Heart left ventricle (tissue), 16 donors: Measurements from ENCODE around the gene BCR. TPM values are rescaled to one million over a fixed set of nuclear protein-coding genes. Genes with fewer than 3 reads are reported as not detected.
A peak's percentile ranks its signal among the peaks of the same experiment; 100 is the strongest.

ENCODE experiments used
- ATAC-seq, 4 donors: fragments of 200-7000 bp; cut with Tn5 transposase; one replicate each; pipeline ENCODE4 v1.9.1; 2020 to 2022; ENCODE audit warnings: moderate library complexity in 4 of 4, mild to moderate bottlenecking in 3 of 4, moderate number of reproducible peaks in 1 of 4
- DNase-seq, 5 donors: peaks; one replicate each; pipeline ENCODE4 v3.0.0-alpha.2; 2020
- H3K27ac ChIP-seq, 12 donors: fragments of 200-600 bp; sonication (generic) in 4 of 12; one replicate each; pipeline versions ENCODE4 v1.5.0 to v1.8.0; 2016 to 2022; ENCODE audit warnings: mild to moderate bottlenecking in 2 of 12
- H3K27me3 ChIP-seq, 9 donors: fragments of 200-600 bp; sonication (generic) in 2 of 9; one replicate each; pipeline versions ENCODE4 v1.5.1 to v1.8.0; 2016 to 2022; ENCODE audit warnings: mild to moderate bottlenecking in 3 of 9
- H3K36me3 ChIP-seq, 9 donors: fragments of 200-600 bp; sonication (generic) in 2 of 9; one replicate each; pipeline versions ENCODE4 v1.5.0 to v1.8.0; 2018 to 2022; ENCODE audit warnings: mild to moderate bottlenecking in 2 of 9
- H3K4me1 ChIP-seq, 12 donors: fragments of 200-600 bp; sonication (generic) in 4 of 12; one replicate each; pipeline versions ENCODE4 v1.5.0 to v1.8.0; 2016 to 2022; ENCODE audit warnings: mild to moderate bottlenecking in 3 of 12
- H3K4me3 ChIP-seq, 12 donors: fragments of 200-600 bp; sonication (generic) in 4 of 12; one replicate each; pipeline versions ENCODE4 v1.5.0 to v1.8.0; 2017 to 2022; ENCODE audit warnings: mild to moderate bottlenecking in 9 of 12, moderate library complexity in 4 of 12
- H3K9me3 ChIP-seq, 12 donors: fragments of 200-600 bp; sonication (generic) in 4 of 12; one replicate each; pipeline versions ENCODE4 v1.5.0 to v1.8.0; 2016 to 2022; ENCODE audit warnings: mild to moderate bottlenecking in 1 of 12
- POLR2A ChIP-seq, 2 donors: fragments of 450-650 bp; IDR thresholded peaks; one replicate each; pipeline ENCODE4 v1.6.1; 2017; ENCODE audit warnings: antibody characterized with exemption in 2 of 2, mild to moderate bottlenecking in 2 of 2, moderate library complexity in 2 of 2
- WGBS, 4 donors: extraction: QIAGEN DNeasy Blood & Tissue Kit in 2 of 4; methylation state at CpG; one replicate each; pipeline versions ENCODE4 v1.1.5 to v1.1.7; 2013 to 2018; 5-methylcytosine and 5-hydroxymethylcytosine counted together
- intact Hi-C, 10 donors: fragments of 100-400 bp; cut with DNase I; formaldehyde crosslinking; loops; one replicate each; pipeline versions ENCODE4 v1.11.1 to v1.14.2; 2022
- polyA plus RNA-seq, 2 donors: library from polyadenylated mRNA; stranded (reverse); fragments of 200-250 nt; gene quantifications; one replicate each; pipeline ENCODE4 v1.2.3, GENCODE V29; 2013
- total RNA-seq, 9 donors: library from RNA; depleted of rRNA in 2 of 9; stranded (reverse); fragments of >200 nt in 2 of 9; fragmentation: NEBNext Ultra II Directional in 3 of 9; extraction: Animal tissue kit (Norgen Biotek cat#: 25700) in 3 of 9; gene quantifications; one replicate each; pipeline versions ENCODE4 v1.1.0 to v1.2.4, GENCODE V29; 2016 to 2023
- TF ChIP-seq, protein P1 (sequence below), 12 donors: fragments of 200-600 bp; sonication (generic) in 4 of 12; IDR thresholded peaks; one replicate each; pipeline versions ENCODE4 v1.5.0 to v1.8.0; 2018 to 2022; ENCODE audit warnings: antibody characterized with exemption in 12 of 12, mild to moderate bottlenecking in 5 of 12
- donor health status: ischemic (EF 13 %, LVEDD 7.1; RV severe dilation, severe dysfunction).
- donor health status: healthy with polysubstance abuse.
- donor health status: DM: no; HTN: yes; CAD: no.
- donor health status: DM: no; HTN: no; CAD: no.
- donor health status: ischemic (EF 25% LVEDD 6.9; RV normal size, moderate dysfunction).
- donor health status: ischemic (EF 25% LVEDD 5.7; RV mildly dilated, moderate dysfunction).
- donor health status: healthy.
- donor health status: DM: yes; HTN: yes; CAD: no.
- donor health status: ischemic (EF 35%, LVEDD 5.7; RV mildly dilated, moderate dysfunction).
- donor health status: nonischemic (EF 11% LVEDD 7.7; RV severe dilation, severe dysfunction).
- donor health status: DM: yes; HTN: yes; CAD: no.
- donor health status: PGD.
- donor health status: ischemic (EF 29% LVEDD 5.4; RV normal size, mild dysfunction).
- donor health status: nonischemic (EF 23%, LVEDD 6.1; RV moderate dilation, normal function).

Gene BCR
- total and polyA plus RNA-seq, 11 donors, result 12.6 to 51.1 (median 28.7) TPM

DNA sequence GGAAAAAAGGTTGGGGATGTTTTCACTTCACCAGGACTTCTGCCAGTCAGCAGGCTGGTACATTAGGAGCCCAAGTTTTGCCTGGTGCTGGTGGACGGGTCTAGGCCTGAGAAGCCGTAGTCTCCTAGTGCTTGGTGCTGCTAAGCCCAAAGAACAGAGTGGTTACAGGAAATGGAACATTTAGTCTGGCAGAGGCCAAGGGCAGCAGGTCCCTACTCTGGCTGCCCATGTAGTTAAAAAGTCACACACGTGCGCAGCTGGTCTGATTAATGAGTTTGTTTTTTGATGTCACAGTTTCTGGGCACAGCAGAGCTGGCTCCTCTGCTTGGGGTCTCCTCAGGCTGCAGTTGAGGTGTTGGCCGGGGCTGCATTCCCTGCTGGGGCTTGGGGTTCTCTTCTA, 20.6 kb downstream of the BCR start:
- 93 to 95% (median 93%) methylated on average over 5 of the region's 5 CpGs for WGBS, 4 donors
- intact Hi-C loops, result no loop called here
- H3K4me3 ChIP-seq, result no peak overlapping the region
- H3K4me1 ChIP-seq, result peaks cover 0 to 61% (median 38%) of the 10 kb centered on the region in 12 donors
- H3K27ac ChIP-seq, result no peak overlapping the region
- DNase-seq (peak in 1 of 5 donors; percentile 17), ATAC-seq (no peak)
- peaks cover 0 to 15% (median 0%) of the 10 kb centered on the region in 9 donors for H3K36me3 ChIP-seq
- H3K9me3 ChIP-seq, result no peaks in the 10 kb centered on the region
- no peaks in the 10 kb centered on the region for H3K27me3 ChIP-seq
- no peak for TF ChIP-seq POLR2A (IDR thresholded peaks at IDR 0.05)
- TF ChIP-seq, protein P1, sequence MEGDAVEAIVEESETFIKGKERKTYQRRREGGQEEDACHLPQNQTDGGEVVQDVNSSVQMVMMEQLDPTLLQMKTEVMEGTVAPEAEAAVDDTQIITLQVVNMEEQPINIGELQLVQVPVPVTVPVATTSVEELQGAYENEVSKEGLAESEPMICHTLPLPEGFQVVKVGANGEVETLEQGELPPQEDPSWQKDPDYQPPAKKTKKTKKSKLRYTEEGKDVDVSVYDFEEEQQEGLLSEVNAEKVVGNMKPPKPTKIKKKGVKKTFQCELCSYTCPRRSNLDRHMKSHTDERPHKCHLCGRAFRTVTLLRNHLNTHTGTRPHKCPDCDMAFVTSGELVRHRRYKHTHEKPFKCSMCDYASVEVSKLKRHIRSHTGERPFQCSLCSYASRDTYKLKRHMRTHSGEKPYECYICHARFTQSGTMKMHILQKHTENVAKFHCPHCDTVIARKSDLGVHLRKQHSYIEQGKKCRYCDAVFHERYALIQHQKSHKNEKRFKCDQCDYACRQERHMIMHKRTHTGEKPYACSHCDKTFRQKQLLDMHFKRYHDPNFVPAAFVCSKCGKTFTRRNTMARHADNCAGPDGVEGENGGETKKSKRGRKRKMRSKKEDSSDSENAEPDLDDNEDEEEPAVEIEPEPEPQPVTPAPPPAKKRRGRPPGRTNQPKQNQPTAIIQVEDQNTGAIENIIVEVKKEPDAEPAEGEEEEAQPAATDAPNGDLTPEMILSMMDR (IDR thresholded peaks at IDR 0.05), result no peak

DNA sequence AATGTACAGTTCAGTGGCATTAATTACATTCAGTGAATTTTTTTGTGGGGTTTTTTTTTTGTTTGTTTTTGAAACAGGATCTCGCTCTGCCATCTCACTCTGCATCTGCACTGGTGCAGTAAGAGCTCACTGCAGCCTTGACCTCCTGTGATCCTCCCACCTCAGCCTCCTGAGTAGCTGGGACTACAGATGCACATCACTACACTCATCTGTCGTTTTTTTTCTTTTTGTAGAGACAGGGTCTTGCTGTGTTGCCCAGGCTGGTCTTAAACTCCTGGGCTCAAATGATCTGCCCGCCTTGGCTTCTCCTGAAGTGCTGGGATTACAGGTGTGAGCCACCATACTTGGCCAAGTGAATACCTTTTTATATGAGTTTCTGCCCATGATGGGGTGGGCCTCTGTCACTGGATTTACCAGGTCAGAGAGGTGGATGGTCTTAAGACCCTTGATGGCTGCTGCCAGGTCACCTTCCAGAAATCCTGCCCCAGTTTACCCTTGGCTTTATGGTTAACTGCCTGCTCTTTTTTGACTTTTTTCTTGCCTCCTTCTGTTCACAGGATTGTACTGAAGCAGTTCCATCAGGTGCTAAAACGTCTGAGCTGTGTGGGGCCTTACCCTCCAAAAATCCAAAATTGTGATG, 22.6 kb downstream of the BCR start:
- TF ChIP-seq POLR2A (IDR thresholded peaks at IDR 0.05), result no peak
- TF ChIP-seq, protein P1 (IDR thresholded peaks at IDR 0.05), result no peak
- 87 to 91% (median 89%) methylated on average over 4 of the region's 4 CpGs for WGBS, 4 donors
- Histone ChIP-seq H3K9me3 (no peaks in the 10 kb centered on the region), H3K4me1 (peaks cover 0 to 53% (median 35%) of the 10 kb centered on the region in 12 donors), H3K27me3 (no peaks in the 10 kb centered on the region), H3K27ac (peak overlapping the region in 2 of 12 donors; percentile 4 to 69), H3K4me3 (no peak overlapping the region), H3K36me3 (peaks cover 0 to 15% (median 0%) of the 10 kb centered on the region in 9 donors)
- ATAC-seq (no peak), DNase-seq (no peak)
- intact Hi-C loops, result no loop called here

DNA sequence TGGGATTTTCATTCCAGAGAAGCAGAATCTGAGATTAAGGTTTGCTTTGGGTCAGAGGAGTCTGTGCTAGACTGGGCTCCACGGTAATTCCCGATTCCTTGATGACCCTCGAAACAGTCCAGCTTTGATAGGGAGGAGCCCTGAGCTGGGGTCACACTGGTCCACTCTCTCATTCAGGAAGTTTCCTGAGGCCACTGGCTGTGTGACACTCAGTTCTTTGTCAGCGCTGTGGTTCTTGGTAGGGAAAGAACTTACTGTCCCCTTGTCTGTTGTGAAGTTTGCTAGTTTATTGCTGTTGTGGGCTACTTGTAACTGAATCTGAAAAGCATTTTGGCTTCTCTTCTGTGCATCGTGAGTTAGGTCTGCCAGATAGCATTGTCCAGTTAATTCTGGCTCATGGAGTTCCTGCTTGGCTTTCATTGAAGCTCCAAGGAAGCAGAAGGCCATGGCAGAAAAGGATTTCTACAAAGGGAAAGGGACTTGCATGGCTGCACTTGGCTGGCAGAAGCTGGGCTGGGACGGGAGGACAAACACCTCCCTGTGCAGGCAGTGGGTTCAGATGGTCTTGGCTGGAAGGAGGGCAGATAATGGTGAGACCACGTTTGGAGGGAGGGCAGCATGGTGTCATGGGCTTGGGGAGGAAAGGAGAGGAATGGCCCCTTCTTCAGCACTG, 23.3 kb downstream of the BCR start:
- Histone ChIP-seq H3K36me3 (peaks cover 0 to 15% (median 0%) of the 10 kb centered on the region in 9 donors), H3K27ac (peak overlapping the region in 4 of 12 donors; percentile 9 to 69 (median 56)), H3K4me3 (no peak overlapping the region), H3K4me1 (peaks cover 0 to 48% (median 28%) of the 10 kb centered on the region in 12 donors), H3K9me3 (no peaks in the 10 kb centered on the region), H3K27me3 (no peaks in the 10 kb centered on the region)
- WGBS, 4 donors, result 52 to 68% (median 67%) methylated on average over 7 of the region's 7 CpGs
- TF ChIP-seq, protein P1 (IDR thresholded peaks at IDR 0.05), result no peak
- TF ChIP-seq POLR2A (IDR thresholded peaks at IDR 0.05), result no peak
- no peak for ATAC-seq
- no peak for DNase-seq
- intact Hi-C loops, result no loop called here

DNA sequence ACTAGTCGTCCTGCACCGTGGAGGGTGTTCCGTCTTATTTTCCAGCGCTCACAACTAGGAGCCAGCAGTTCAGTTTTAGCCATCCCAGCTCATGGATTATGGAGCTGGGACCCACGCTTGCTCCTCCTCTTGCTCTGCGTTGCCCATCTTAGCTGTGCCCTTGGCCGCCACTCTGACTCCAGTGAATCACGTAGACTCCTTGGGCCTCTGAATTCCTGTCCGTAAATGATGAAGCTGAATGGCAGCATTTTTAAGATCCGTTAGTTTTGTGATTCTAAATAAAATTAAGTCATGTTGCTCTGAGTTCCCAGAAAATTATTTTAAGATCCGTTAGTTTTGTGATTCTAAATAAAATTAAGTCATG, 23.8 kb downstream of the BCR start:
- intact Hi-C loops, result no loop called here
- peak overlapping the region in 5 of 12 donors; percentile 9 to 69 (median 54) for H3K27ac ChIP-seq

More for the DNA sequence above, 23.8 kb downstream of the BCR start:
- H3K27me3 ChIP-seq, result no peaks in the 10 kb centered on the region
- ATAC-seq (no peak), DNase-seq (no peak)
- no peak for TF ChIP-seq POLR2A (IDR thresholded peaks at IDR 0.05)
- TF ChIP-seq, protein P1 (IDR thresholded peaks at IDR 0.05), result no peak
- 81 to 88% (median 86%) methylated on average over 11 of the region's 11 CpGs for WGBS, 4 donors
- peaks cover 0 to 12% (median 0%) of the 10 kb centered on the region in 9 donors for H3K36me3 ChIP-seq
- H3K9me3 ChIP-seq, result no peaks in the 10 kb centered on the region
- peaks cover 0 to 43% (median 28%) of the 10 kb centered on the region in 12 donors for H3K4me1 ChIP-seq
- no peak overlapping the region for H3K4me3 ChIP-seq
